ENCODE results near the gene ITPRIP.

DNA sequence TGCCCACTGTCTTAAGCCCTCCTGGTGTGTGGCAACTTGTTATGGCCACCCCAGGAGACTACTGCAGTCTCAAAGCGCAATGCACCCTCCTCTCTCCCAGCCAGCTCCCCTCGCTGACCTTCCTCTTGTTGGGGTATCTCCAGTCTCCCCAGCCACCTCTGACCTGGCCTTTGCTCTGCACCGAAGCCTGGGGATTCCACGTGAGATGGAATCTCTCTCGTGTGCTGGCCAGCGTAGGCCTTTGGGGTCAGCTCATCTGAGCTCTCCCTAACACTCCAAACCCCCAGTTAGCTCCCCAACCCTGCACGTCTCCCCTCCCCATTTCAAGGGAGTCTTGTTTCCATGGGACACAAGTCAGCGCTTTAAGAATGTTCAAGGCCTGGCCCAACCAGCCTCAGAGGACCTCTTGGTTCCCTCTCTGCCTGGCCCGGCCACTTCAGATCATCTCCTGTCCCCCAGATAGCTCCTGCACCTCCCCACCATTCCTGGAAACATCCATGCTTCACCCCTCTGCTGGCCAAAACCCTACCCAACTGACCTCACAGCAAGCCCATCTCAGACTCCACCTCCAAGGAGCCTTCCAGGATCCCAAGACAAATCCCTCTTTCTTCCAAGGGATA is 11.2 kb downstream of the ITPRIP start:
- TF ChIP-seq POLR2AphosphoS5 (IDR thresholded peaks at IDR 0.05; ENCODE audit: low read depth, low read length) (no peak), KDM1A (IDR thresholded peaks at IDR 0.05; ENCODE audit: borderline replicate concordance, low read length) (no peak), EZH2 (IDR thresholded peaks at IDR 0.05; ENCODE audit: low read depth, low read length, severe bottlenecking) (no peak), BACH1 (IDR thresholded peaks at IDR 0.05; ENCODE audit: low read length) (no peak), CHD2 (IDR thresholded peaks at IDR 0.05; ENCODE audit: low read length) (no peak), MAFK (IDR thresholded peaks at IDR 0.05; ENCODE audit: low read depth, low read length) (no peak), EP300 (IDR thresholded peaks at IDR 0.05; ENCODE audit: borderline replicate concordance in 1 of 2, low read depth in 2 of 2, low read length in 2 of 2) (no peak), SRF (IDR thresholded peaks at IDR 0.05; ENCODE audit: low read depth, low read length) (no peak), POLR2A (IDR thresholded peaks at IDR 0.05; ENCODE audit: control extremely low read depth in 1 of 2, low read depth in 2 of 2, low read length in 2 of 2) (no peak)
- TF ChIP-seq, protein P1, sequence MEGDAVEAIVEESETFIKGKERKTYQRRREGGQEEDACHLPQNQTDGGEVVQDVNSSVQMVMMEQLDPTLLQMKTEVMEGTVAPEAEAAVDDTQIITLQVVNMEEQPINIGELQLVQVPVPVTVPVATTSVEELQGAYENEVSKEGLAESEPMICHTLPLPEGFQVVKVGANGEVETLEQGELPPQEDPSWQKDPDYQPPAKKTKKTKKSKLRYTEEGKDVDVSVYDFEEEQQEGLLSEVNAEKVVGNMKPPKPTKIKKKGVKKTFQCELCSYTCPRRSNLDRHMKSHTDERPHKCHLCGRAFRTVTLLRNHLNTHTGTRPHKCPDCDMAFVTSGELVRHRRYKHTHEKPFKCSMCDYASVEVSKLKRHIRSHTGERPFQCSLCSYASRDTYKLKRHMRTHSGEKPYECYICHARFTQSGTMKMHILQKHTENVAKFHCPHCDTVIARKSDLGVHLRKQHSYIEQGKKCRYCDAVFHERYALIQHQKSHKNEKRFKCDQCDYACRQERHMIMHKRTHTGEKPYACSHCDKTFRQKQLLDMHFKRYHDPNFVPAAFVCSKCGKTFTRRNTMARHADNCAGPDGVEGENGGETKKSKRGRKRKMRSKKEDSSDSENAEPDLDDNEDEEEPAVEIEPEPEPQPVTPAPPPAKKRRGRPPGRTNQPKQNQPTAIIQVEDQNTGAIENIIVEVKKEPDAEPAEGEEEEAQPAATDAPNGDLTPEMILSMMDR (IDR thresholded peaks at IDR 0.05; ENCODE audit: control extremely low read depth in 1 of 3, insufficient read depth in 1 of 3, low read depth in 1 of 3, low read length in 3 of 3) = no peak

Measured in H1 (cell line).